GM21360 (cell line): Measurements from ENCODE around the gene KCNAB1.
"Not testable (repeated sequence)": the region's sequence is repeated elsewhere in the genome, so short reads cannot be mapped to it uniquely, and the experiment has no call there.

ENCODE experiments used
- ATAC-seq: cut with Tn5 transposase; IDR thresholded peaks from one replicate; pipeline ENCODE4 v1.9.1; 2021; ENCODE audit warnings: mild to moderate bottlenecking, moderate library complexity; ENCODE audit not compliant: unreplicated experiment

KCNAB1 gene

GRCh38 chr3:156120528-156121251 lies at the start of gene KCNAB1:
Gene KCNAB1 (plus strand): TSS chr3:156120578.
- no peak for ATAC-seq

- no peak for ATAC-seq
Measured at GRCh38 chr3:156071031-156071430, 49.3 kb upstream of the KCNAB1 start.

DNA sequence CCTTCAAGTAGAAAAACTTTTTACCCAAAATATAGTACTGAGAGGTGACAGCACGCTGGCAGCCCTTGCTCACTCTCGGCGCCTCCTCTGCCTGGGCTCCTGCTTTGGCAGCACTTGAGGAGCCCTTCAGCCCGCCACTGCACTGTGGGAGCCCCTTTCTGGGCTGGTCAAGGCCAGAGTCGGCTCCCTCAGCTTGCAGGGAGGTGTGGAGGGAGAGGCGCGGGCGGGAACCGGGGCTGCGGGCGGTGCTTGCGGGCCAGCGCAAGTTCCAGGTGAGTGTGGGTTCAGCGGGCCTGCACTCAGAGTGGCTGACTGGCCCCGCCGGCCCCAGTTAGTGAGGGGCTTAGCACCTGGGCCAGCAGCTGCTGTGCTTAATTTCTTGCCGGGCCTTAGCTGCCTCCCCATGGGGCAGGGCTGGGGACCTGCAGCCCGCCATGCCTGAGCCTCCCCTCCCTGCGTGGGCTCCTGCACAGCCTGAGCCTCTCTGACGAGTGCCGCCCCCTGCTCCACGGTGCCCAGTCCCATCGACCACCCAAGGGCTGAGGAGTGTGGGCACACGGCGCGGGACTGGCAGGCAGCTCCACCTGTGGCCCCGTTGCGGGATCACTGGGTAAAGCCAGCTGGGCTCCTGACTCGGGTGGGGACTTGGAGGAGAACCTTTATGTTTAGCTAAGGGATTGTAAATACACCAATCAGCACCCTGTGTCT lies 47.3 kb upstream of the KCNAB1 start:
- not testable (repeated sequence) for ATAC-seq

- ATAC-seq, result no peak
Measured at GRCh38 chr3:156090126-156090525, 30.3 kb upstream of the KCNAB1 start.

DNA sequence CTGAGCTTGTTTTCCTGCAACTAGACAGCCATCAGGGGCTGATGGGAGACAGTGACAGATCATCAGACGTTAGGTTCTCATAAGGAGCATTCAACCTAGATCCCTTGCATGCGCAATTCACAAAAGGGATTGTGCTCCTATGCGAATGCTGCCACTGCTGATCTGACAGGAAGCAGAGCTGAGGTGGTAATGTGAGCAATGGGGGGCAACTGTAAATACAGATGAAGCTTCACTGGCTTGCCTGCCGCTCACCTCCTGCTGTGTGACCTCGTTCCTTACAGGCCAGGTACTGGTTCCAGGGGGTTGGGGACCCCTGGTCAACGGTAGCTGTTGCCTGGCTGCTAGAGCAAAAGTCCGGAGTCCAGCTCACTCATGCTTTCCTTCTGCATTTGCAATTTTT lies 26.4 kb upstream of the KCNAB1 start:
- no peak for ATAC-seq

GRCh38 chr3:156094391-156094790 lies 26.0 kb upstream of the KCNAB1 start:
- ATAC-seq, result no peak

GRCh38 chr3:156095652-156096051 lies 24.7 kb upstream of the KCNAB1 start:
- ATAC-seq, result not testable (repeated sequence)

DNA sequence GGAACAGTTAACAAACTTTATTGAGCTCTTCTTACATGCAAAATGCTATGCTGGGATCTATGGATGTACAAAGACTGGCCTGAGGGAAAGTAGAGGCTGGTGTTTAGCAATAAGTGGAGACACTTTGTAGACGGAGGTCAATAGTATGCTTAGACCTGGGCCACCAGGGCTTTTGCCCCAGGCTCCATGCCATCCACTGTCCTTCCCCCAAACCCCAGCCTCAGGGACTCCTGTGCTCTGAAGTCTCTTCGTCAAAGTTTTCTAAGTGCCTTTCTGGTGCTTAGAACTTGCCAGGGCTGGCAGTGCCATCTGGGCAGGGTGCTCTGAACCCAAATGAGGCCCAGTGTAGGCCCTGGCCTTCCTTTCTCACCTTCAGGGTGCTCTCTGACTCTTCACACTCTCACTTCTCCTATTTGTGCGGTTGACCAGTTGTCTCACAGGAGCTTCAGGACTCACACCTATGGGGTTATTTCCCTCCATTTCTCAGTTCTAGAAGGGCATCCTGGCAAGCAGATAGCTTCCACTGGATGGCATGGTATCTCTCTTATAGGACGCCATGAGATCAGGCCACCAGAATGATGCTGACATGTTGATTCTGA lies 21.8 kb upstream of the KCNAB1 start:
- ATAC-seq, result peak; percentile 62

DNA sequence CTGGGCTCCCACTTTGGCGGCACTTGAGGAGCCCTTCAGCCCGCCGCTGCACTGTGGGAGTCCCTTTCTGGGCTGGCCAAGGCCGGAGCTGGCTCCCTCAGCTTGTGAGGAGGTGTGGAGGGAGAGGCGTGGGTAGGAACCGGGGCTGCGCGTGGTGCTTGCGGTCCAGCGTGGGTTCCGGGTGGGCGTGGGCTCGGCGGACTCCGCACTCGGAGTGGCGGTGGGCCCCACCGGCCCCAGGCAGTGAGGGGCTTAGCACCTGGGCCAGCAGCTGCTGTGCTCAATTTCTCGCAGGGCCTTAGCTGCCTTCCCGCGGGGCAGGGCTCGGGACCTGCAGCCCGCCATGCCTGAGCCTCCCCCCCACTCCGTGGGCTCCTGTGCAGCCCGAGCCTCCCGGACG lies 21.0 kb upstream of the KCNAB1 start:
- not testable (repeated sequence) for ATAC-seq

DNA sequence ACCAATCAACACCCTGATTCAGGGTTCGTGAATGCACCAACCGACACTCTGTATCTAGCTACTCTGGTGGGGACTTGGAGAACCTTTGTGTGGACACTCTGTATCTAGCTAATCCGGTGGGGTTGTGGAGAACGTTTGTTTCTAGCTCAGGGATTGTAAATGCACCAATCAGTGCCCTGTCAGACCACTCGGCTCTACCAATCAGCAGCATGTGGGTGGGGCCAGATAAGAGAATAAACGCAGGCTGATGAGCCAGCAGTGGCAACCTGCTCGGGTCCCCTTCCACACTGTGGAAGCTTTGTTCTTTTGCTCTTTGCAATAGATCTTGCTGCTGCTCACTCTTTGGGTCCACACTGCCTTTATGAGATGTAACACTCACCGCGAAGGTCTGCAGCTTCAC lies 20.4 kb upstream of the KCNAB1 start:
- not testable (repeated sequence) for ATAC-seq

DNA sequence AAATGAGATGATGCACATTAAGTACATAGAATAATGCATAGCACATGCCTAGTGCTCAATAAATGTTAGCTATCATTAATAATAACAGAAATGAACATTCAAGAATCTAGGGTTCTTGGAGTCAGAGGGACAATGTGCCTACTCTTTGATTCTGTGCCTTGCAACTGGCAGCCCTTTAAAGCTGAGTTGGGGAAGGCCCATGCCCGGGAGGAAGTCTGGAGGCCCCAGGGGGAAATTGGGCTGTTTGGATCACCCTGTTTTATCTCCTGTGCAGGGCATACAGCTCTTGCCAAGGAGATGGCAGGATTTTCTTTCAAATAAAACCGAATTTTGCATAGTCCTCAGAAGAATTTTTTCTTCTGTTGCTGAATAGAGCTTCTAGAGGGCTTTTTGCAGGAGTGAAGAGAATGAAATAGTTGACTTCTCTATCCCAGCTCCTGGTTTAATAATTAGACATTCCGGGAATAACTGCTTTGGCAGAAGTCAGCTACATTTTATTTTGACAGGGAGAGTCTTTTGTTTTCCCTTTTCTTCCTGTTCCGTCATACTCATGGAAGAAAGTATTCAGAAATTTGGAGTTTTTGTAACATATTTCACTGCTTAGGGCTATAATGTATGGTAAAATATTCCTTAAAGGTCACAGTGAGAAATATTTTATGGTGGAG lies 18.0 kb upstream of the KCNAB1 start:
- ATAC-seq, result no peak

GRCh38 chr3:156106721-156107373 lies 13.5 kb upstream of the KCNAB1 start:
- ATAC-seq, result no peak

- ATAC-seq, result no peak
Measured at GRCh38 chr3:156107504-156107903, 12.9 kb upstream of the KCNAB1 start.

DNA sequence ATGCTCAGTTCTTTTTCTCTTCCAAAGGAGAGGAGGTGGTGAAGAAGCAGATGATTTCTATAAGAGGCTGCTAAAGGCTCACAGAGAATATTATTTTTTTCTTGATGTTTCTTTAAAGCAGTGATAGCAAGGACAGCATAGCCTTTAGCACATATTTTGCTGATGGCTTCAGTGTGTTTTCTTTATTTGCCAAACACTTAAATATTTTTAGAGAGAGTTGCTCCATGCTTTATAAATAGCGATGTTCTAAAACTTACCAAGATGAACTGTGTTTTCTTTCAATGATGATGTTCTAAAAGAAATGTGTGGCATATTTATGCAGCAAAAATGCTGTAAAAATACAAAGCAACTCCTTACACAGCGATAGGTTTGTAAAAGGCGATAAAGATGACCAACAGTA lies 11.8 kb upstream of the KCNAB1 start:
- ATAC-seq, result no peak

DNA sequence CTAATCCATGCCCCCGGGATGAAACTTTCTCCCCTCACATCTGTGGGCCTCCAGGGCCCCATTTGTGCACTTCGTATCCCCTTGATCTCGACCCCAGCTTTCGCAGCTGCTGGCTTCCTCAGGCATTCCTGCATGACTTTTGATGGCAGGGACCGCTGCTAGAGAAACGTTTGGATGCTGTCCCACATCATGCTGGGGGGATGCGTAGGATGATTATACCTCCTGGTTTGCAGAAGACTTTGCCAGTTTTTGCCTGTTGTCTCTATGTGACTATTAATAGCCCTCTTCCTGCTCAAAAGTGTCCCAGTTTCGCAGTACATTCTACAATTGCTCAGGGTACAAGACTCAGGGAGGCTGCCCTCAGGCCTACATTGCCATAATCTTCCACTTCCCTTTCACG lies 10.4 kb upstream of the KCNAB1 start:
- ATAC-seq, result no peak

GRCh38 chr3:156126467-156126866 lies 6.1 kb downstream of the KCNAB1 start:
- no peak for ATAC-seq

- no peak for ATAC-seq
Measured at GRCh38 chr3:156131241-156131640, 10.9 kb downstream of the KCNAB1 start.

GRCh38 chr3:156131799-156132198 lies 11.4 kb downstream of the KCNAB1 start:
- no peak for ATAC-seq

DNA sequence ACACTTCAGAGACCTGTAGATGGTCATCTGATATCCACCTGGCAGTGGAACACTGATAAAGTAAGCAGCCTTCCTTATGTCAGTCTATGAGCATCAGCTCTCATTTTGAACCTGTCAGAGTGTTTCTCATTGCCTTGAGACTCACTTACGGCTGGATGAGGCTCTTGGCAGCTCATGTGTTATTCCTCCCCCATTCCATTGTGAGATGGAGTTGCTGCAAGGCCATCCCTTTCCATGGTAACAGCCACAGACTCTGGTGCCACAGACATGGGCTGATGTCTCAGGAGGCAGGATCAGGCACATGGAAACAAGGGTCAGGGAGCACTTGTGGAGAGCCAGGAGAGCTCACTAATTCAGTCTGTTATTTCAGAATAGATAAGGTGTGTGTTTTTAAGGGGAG lies 11.9 kb downstream of the KCNAB1 start:
- no peak for ATAC-seq

DNA sequence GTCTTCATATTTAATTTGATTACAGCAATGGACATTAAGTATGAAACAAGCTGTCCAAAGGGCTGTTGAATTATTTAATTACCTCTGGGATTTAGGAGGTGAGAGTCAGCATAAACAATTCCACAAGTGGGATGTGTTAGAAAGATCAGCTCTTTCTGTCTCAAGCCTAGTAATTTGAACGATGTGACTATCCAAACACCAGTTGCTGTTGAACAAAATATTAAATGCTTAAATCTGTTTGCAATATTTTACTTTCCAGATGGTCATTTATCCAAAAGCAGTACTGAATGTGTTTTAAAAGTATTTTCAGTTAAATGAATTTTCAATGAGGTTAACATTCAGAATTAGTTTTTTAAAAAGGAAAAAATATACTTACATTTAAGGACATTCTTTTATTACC lies 12.7 kb downstream of the KCNAB1 start:
- ATAC-seq, result no peak
